ENCODE measurements around the gene SPO11. TPM values are rescaled to one million over a fixed set of nuclear protein-coding genes. Genes with fewer than 3 reads are reported as not detected.

SPO11 gene
- total and polyA plus RNA-seq, 4 donors, result not detected

DNA sequence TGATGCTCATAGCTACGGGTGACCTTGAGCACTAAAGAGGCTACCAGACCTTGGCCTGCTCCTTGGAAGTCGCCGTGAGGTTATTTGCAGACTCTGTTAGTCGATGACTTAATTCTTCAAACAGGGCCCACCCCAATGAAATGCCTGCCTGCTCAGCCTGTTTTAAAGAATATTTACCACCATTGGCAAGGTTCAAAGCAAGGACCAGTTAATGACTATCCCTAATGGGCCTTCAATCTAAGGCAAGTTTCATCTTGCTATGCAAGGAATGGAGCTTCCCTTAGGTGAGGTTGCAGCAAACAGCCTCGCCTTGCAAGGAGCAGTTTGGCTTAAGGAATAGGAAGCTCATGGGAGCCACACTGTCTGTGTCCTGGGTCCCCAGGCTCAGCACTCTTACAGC is 22.9 kb upstream of the SPO11 start:
- DNase-seq (no peak), ATAC-seq (ENCODE audit: insufficient read depth, low FRiP score) (no peak)
- no peaks in the 10 kb centered on the region for H3K4me1 ChIP-seq (ENCODE audit: control insufficient read depth in 5 of 5, insufficient read depth in 5 of 5, low read length in 5 of 5)
- H3K36me3 ChIP-seq (ENCODE audit: control insufficient read depth in 4 of 4, insufficient read depth in 4 of 4, low read length in 4 of 4), result no peaks in the 10 kb centered on the region
- no peaks in the 10 kb centered on the region for H3K27me3 ChIP-seq (ENCODE audit: control insufficient read depth in 3 of 3, insufficient read depth in 3 of 3, low read length in 2 of 3)
- no peak for TF ChIP-seq CTCF (IDR thresholded peaks at IDR 0.05; ENCODE audit: control extremely low read depth, extremely low read depth)
- no peak overlapping the region for H3K9ac ChIP-seq (ENCODE audit: insufficient read depth in 1 of 2, low read length in 2 of 2)
- 77 to 89% methylated on average over 5 of the region's 5 CpGs for WGBS, 2 donors
- no peak overlapping the region for H3K27ac ChIP-seq (ENCODE audit: low read depth in 1 of 2, low read length in 1 of 2)
- no peaks in the 10 kb centered on the region for H3K9me3 ChIP-seq (ENCODE audit: control insufficient read depth in 4 of 4, insufficient read depth in 3 of 4, low read length in 3 of 4)
- H3K4me3 ChIP-seq, result no peak overlapping the region

GRCh38 chr20:57308451-57309271 is 20.9 kb upstream of the SPO11 start:
- DNase-seq (no peak), ATAC-seq (ENCODE audit: insufficient read depth, low FRiP score) (no peak)
- Histone ChIP-seq H3K27ac (ENCODE audit: low read depth in 1 of 2, low read length in 1 of 2) (no peak overlapping the region), H3K9ac (ENCODE audit: insufficient read depth in 1 of 2, low read length in 2 of 2) (no peak overlapping the region), H3K4me3 (no peak overlapping the region), H3K4me1 (ENCODE audit: control insufficient read depth in 5 of 5, insufficient read depth in 5 of 5, low read length in 5 of 5) (no peaks in the 10 kb centered on the region), H3K27me3 (ENCODE audit: control insufficient read depth in 3 of 3, insufficient read depth in 3 of 3, low read length in 2 of 3) (no peaks in the 10 kb centered on the region), H3K9me3 (ENCODE audit: control insufficient read depth in 4 of 4, insufficient read depth in 3 of 4, low read length in 3 of 4) (no peaks in the 10 kb centered on the region), H3K36me3 (ENCODE audit: control insufficient read depth in 4 of 4, insufficient read depth in 4 of 4, low read length in 4 of 4) (no peaks in the 10 kb centered on the region)
- TF ChIP-seq CTCF (IDR thresholded peaks at IDR 0.05; ENCODE audit: control extremely low read depth, extremely low read depth), result no peak
- WGBS, 2 donors, result 65 to 75% methylated on average over 13 of the region's 13 CpGs

- Histone ChIP-seq H3K36me3 (ENCODE audit: control insufficient read depth in 4 of 4, insufficient read depth in 4 of 4, low read length in 4 of 4) (no peaks in the 10 kb centered on the region), H3K9ac (ENCODE audit: insufficient read depth in 1 of 2, low read length in 2 of 2) (no peak overlapping the region), H3K9me3 (ENCODE audit: control insufficient read depth in 4 of 4, insufficient read depth in 3 of 4, low read length in 3 of 4) (no peaks in the 10 kb centered on the region), H3K27ac (ENCODE audit: low read depth in 1 of 2, low read length in 1 of 2) (no peak overlapping the region), H3K4me1 (ENCODE audit: control insufficient read depth in 5 of 5, insufficient read depth in 5 of 5, low read length in 5 of 5) (no peaks in the 10 kb centered on the region), H3K4me3 (no peak overlapping the region), H3K27me3 (ENCODE audit: control insufficient read depth in 3 of 3, insufficient read depth in 3 of 3, low read length in 2 of 3) (no peaks in the 10 kb centered on the region)
- no peak for DNase-seq
- WGBS, 2 donors, result 79 to 83% methylated on average over 9 of the region's 9 CpGs
- ATAC-seq (ENCODE audit: insufficient read depth, low FRiP score), result no peak
- no peak for TF ChIP-seq CTCF (IDR thresholded peaks at IDR 0.05; ENCODE audit: control extremely low read depth, extremely low read depth)
These were observed 20.0 kb upstream of the SPO11 start for GRCh38 chr20:57309544-57310115.

Measured in lung (tissue), 12 donors.